Fibroblast of upper back skin (primary cell): Measurements from ENCODE around the gene ZSCAN5B.
A peak's percentile ranks its signal among the peaks of the same experiment; 100 is the strongest.
"Not testable (repeated sequence)": the region's sequence is repeated elsewhere in the genome, so short reads cannot be mapped to it uniquely, and the experiment has no call there.

Experiments
- DNase-seq: peaks from one replicate; pipeline ENCODE4 v3.0.0-alpha.2; 2013

ZSCAN5B gene, protein sequence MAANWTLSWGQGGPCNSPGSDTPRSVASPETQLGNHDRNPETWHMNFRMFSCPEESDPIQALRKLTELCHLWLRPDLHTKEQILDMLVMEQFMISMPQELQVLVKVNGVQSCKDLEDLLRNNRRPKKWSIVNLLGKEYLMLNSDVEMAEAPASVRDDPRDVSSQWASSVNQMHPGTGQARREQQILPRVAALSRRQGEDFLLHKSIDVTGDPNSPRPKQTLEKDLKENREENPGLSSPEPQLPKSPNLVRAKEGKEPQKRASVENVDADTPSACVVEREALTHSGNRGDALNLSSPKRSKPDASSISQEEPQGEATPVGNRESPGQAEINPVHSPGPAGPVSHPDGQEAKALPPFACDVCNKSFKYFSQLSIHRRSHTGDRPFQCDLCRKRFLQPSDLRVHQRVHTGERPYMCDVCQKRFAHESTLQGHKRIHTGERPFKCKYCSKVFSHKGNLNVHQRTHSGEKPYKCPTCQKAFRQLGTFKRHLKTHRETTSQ

DNA sequence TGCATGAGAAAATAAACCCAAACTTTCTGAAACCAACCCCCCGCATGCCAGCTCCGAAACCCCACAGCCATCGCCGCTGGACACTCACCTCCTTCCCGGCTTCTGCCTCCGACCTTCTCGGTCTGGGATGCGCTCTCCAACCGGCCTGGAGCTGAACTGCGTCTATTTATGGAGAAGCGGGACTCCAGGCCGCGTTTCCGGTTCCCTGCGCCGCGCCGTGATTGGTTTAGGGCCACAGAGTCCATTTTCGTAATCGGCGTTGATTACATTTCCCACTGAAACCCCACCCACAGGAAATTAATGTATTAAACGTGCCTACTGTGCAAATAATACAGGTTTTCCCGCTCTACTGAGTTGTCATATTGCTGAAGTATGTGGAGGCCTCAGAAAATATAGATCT, at the start of gene ZSCAN5B:
Gene ZSCAN5B, minus strand, starts transcription at position 138 of the 400 bp plus-strand sequence. CDS start 4,731 bp downstream, outside the sequence.
- not testable (repeated sequence) for DNase-seq

DNA sequence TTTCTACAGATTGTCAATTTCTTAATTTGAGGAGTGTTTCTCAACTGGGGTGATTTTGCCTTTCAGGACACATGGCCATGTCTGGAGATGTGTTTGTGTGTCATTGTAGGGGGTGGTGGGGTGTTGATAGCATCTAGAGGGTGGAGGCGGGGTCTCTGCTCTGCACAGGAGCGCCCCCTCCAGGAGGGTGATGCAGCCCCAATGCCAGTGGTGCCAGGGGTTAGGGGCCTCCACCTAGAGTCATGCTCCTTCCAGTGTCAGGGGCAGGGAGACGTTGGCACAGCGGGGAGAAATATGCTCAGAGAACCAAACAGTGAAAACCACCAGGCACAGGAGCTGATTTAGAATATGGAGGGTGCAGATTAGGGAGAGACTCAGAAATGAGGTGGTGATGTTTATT, 48.2 kb upstream of the ZSCAN5B start:
- not testable (repeated sequence) for DNase-seq

DNA sequence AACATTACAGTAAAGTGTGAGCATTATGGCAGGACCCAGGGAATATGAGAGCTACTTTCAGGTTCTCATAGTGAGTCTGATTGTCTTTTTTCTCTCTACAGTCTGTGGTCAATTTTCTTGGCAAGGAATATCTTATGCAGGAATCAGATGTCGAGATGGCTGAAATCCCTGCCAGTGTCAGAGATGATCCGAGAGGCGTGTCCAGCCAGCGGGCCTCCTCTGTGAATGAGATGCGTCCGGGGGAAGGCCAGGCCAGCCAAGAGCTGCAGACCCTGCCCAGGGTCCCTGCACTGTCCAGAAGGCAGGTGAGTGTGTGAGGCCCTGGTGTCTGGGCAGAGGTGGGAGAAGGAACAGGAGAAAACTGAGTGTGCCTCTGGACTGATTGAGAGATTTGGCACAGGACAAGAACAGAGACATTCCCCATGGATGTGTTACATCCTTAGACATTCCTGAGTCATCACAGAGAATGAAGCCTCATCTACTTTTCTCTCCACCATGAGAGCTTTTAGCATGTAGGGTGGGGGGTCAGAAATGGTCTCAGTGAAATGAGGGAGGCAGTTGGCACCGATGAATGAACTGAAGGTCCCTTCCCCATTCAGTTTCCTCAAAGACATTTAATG, 47.6 kb upstream of the ZSCAN5B start:
- DNase-seq = peak; percentile 51

DNA sequence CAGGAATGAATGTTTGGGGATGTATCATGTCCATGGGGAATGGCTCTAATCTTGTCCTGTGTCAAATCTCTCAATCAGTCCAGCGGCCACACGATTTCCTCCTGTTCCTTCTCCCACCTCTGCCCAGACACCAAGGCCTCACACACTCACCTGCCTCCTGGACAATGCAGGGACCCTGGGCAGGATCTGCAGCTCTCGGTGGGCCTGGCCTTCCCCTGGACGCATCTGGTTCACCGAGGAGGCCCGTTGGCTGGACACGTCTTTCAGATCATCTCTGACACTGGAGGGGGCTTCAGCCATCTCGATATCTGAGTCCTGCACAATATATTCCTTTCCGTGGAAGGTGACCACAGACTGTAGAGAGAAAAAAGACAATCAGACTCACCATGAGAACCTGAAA, 25.9 kb upstream of the ZSCAN5B start:
- DNase-seq = no peak

DNA sequence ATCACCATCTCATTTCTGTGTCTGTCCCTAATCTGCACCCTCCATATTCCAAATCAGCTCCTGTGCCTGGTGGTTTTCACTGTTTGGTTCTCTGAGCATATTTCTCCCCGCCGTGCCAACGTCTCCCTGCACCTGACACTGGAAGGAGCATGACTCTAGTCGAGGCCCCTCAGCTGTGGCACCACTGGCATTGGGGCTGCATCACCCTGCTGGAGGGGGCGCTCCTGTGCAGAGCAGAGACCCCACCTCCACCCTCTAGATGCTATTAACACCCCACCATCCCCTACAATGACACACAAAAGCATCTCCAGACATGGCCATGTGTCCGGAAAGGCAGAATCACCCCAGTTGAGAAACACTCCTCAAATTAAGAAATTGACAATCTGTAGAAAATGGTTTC, 25.3 kb upstream of the ZSCAN5B start:
- DNase-seq = no peak

DNA sequence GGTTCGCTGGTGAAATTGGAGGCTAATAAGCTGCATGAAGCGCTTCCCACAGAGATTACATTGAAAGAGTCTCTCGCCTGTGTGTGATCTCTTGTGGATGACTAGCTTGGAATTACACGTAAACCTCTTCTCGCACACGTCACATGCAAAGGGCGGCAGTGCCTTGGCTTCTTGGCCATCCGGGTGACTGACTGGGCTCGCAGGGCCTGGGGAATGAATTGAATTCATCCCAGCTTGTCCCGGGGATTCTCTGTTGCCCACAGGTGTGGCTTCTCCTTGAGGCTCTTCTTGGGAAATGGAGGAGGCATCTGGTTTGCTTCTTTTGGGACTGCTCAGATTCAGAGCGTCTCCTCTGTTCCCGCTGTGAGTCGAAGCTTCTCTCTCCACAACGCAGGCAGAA, 24.3 kb upstream of the ZSCAN5B start:
- DNase-seq = no peak

DNA sequence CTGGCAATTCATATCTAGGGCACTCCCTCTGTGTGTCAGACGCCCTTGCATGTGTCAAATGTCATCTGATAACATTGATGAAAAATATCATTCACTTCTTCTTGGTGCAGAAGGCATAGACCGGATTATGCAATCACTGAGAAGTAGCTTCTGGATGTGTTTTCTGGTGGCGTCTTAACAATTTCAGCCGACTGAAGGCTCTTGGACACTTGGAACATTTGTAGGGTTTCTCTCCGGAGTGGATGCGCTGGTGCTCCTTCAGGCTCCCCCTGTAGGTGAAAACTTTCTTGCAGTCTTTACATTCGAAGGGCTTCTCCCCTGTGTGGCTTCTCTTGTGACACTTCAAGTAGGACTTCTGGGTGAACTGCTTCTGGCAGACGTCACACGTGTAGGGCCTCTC, 23.9 kb upstream of the ZSCAN5B start:
- DNase-seq = not testable (repeated sequence)

DNA sequence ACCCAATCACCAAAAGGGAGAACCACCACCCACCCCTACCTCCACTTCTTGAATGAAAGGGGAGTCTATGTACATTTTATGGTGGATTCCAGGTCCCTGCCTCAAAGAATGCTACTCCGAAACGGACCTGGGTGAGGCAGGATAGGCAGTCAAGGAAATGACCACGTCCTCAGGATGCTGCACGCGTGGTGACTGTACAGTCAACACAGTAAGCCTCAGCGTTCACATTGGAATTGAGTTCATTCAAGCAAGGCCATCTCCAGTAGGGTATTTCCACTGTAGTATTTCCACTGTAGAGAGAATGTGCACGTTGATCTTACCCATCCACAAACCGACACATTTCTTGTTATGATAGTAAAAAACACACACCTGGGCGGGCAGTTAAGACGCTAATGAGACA, 21.4 kb upstream of the ZSCAN5B start:
- DNase-seq = no peak

DNA sequence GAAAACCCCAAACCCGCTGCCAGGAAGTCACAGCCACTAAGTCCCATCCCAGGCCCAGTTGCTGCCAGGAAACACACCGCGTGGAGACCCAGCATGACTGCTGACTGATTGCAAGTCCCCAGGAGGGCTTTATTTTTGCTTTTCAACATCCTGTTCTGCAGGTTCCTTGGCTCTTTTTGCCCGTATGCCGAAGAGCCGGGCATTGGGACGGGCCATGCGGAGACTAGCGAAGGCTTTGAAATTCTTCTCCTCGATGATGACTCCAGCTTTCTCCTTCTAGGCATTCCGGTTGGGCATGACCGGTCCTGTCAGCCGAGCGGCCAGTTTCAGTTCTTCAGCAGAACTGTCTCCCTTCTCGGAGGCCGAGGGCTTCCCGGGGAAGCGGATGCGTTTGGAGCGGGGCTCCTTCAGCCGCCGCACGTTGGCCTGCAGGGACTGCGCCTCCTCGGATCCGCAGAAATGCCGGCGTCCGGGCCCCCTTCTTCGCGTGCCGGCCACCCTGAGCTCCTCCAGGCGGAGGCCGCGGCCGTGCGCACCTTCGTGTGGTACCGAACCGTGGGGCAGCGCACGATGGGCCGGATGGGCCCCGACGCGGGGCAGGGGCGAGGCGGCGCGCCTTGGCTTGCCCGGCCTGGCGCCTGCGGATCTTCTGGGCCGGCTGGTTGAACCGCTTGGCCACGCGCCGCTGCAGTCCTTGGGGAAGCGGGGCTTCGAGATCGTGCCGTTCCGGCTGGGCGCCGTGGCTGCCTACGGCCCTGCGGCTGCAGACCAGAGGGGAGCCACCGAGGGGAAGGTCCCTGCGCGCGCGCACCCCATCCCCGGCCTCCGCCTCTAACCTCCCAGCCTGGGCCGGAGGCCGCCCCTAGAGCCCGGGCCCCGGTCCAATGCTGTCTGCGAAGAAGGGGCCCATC, 19.7 kb upstream of the ZSCAN5B start:
- DNase-seq = peak; percentile 11

DNA sequence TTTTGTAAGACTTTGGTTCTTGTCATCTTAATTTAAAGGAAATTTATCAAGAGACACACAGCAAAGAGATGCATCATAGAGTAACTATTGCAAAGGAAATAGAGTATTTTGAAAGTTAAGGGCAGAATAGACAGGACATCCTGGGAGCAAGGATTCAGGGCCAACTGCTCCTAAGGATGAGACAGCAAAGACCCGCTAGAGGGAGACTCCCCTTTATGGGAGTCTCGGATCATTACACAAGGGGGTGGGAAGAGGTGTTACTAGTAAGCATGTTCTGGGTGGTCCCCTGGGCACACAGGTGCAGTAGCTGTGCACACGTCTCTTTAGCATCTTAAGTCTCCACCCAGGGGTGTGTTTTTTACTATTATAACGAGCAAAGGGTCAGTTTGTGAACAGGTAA, 14.1 kb upstream of the ZSCAN5B start:
- no peak for DNase-seq

DNA sequence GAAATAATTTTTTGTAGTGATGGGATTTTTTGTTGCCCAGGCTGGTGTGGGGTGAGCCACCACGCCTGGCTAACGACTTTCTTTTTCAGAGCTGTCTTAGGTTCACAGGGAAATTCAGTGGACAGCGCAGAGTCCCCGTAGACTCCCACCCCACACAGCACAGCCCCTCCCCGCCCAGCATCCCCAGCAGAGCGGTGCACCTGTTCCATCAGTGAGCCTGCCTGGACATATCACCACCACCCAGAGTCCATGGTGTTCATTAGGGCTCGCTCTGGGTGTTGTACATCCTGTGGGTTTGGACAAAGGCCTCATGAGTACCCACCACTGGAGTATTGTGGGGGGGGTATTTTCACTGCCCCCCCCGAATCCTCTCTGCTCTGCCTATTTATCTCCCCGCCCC, 12.5 kb upstream of the ZSCAN5B start:
- not testable (repeated sequence) for DNase-seq

DNA sequence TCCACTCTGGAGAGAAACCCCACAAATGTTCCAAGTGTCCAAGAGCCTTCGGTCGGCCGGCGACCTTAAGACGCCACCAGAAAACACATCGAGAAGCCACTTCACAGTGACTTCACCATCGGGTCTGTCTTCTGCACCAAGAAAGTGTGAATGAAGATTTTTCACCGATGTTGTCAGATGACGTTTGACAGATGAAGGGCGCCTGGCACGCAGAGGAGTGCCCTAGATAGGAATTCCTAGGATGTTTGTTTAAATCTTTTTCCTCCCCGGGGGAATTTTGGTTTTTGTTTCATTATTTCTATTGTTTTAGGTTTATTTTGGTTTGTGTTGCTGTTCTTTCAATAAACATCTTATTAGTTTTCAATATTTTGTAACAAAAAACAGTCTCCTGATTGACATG, 11.5 kb upstream of the ZSCAN5B start:
- no peak for DNase-seq

DNA sequence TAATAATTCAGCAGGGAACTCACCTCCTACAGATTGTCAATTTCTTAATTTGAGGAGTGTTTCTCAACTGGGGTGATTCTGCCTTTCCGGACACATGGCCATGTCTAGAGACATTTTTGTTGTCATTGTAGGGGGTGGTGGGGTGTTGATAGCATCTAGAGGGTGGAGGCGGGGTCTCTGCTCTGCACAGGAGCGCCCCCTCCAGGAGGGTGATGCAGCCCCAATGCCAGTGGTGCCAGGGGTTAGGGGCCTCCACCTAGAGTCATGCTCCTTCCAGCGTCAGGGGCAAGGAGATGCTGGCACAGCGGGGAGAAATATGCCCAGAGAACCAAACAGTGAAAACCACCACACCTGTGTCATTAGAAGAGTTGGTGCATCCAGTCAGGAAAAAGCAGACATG, 10.0 kb upstream of the ZSCAN5B start:
- not testable (repeated sequence) for DNase-seq

DNA sequence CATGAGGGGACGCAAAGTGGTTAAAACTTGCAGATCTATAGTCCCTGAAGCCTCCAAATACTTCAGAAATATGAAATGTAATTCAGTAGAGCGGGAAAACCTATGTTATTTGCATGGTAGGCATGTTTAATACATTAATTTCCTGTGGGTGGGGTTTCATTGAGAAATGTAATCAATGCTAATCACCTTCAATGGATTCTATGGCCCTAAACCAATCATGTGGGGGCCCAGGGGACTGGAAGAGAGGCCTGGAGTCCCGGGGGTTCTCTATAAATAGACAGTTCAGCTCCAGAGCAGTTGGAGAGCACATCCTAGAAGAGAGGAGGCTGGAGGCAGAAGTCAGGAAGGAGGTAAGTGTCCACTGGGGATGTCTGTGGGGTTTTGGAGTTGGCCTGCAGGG, 4.4 kb upstream of the ZSCAN5B start, which contains the start of gene ZSCAN5C:
Gene ZSCAN5C, plus strand, starts transcription at position 301 of the 400 bp plus-strand sequence. CDS start 3,641 bp downstream, outside the sequence.
- no peak for DNase-seq

DNA sequence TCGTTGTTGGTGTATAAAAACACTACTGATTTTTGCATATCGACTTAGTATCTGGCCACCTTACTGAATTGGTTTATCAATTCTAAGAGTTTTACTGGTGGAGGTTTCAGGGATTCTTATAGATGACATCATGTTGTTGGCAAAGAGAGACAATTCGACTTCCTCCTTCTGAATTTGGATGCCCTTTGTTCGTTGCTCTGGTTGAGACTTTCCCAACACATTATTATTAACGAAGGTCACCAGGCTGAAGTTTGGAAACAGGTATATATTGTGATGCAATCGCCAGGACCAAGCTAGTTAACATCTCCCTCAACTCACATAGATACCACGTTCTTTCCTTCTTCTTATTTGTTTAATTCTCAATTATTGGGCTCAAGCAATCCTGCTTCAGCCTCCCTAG, 2.1 kb upstream of the ZSCAN5B start:
- no peak for DNase-seq

DNA sequence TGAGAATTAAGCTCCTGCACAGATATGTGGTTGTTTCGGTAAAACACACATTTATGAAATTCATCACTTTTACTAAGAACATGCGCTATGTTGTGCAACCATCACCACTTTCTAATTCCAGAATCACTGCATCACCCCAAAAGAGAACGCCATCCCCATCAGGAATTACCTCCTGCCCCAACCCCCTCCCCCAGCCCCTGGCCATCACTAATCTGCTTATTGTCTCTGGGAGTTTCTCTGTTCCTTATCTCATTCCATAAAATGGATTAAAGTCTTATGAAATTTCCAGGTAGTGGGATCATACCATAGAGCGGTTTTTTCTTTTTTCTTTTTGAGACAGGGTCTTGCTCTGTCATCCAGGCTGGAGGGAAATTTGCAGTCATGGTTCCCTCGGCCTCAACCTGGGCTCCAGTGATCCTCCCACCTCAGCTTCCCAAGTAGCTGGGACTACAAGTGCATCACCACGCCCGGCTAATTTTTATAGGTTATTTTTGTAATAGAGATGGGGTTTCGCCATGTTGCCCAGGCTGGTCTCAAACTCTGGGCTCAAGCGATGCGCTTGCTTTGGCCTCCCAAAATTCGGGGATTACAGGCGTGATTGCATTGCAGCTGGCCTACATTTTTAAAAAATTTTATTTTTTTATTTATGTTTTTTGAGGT, 3.5 kb downstream of the ZSCAN5B start:
- DNase-seq = no peak

DNA sequence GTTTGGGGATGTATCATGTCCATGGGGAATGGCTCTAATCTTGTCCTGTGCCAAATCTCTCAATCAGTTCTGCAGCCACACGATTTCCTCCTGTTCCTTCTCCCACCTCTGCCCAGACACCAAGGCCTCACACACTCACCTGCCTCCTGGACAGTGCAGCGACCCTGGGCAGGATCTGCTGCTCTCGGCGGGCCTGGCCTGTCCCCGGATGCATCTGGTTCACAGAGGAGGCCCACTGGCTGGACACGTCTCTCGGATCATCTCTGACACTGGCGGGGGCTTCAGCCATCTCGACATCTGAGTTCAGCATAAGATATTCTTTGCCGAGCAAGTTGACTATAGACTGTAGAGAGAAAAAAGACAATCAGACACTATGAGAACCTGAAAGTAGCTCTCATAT, 5.9 kb downstream of the ZSCAN5B start:
- no peak for DNase-seq

DNA sequence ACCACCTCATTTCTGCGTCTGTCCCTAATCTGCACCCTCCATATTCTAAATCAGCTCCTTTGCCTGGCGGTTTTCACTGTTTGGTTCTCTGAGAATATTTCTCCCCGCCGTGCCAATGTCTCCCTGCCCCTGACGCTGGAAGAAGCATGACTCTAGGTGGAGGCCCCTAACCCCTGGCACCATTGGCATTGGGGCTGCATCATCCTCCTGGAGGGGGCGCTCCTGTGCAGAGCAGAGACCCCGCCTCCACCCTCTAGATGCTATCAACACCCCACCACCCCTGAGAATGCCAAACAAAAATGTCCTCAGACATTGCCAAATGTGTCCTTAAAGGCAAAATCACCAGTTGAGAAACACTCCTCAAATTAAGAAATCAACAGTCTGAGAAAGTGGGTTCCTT, 6.5 kb downstream of the ZSCAN5B start:
- no peak for DNase-seq

DNA sequence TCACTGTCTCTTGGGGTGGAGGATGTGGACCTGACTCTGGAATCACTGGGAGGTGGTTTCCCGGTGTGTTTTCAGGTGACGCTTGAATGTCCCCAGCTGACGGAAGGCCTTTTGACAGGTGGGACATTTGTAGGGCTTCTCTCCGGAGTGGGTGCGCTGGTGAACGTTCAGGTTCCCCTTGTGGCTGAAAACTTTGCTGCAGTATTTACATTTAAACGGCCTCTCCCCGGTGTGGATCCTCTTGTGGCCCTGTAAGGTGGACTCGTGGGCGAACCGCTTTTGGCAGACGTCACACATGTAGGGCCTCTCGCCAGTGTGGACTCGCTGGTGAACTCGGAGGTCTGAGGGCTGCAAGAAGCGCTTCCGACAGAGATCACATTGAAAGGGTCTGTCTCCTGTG, 7.8 kb downstream of the ZSCAN5B start:
- DNase-seq = no peak

DNA sequence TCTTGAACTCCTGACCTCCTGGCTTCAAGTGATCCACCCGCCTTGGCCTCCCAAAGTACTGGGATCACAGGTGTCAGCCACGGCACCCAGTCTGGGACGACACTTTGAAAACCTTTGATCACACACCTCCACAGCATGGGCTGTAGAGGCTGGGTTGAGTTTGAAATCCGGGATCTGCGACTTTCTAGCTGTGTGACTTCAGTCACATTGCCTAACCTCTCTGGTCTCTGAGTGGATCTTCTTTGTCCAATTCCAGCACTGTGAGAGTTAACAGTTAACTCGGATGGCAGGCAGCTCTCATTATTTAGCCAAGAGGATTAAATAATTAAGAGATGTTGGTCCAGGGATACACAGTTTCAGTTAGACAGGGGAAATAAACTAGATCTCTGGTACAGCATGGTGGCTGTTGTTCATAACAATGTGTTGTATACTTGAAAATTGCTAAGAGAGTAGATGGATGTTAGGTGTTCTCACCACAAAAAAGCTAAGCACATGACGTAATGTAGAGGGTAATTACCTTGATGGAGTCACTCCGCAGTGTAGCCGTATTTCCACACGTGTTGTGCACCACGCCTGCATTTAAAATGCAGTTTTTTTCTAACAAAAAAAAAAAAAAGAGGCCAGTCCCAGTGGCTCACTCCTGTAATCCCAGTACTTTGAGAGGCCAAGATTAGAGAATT, 19.9 kb downstream of the ZSCAN5B start:
- DNase-seq = no peak

DNA sequence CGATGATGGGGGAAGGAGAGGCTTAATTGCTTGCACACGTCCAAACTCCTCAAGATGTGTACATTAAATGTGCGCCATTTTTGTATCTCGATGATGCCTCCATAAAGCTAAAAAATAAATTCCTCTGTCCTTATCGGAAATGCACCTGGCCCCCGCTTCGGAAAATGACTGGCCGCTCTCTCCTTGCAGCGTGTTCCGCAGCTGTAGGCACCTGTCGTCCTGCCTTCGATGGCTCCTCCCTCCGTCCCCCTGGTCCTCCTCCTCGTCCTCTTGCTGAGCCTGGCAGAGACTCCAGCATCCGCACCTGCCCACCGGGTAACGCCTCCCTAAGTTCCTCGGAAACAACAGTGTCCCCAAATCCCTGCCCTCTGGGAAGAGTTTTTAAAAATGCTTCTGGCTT, 20.7 kb downstream of the ZSCAN5B start:
- DNase-seq = no peak

DNA sequence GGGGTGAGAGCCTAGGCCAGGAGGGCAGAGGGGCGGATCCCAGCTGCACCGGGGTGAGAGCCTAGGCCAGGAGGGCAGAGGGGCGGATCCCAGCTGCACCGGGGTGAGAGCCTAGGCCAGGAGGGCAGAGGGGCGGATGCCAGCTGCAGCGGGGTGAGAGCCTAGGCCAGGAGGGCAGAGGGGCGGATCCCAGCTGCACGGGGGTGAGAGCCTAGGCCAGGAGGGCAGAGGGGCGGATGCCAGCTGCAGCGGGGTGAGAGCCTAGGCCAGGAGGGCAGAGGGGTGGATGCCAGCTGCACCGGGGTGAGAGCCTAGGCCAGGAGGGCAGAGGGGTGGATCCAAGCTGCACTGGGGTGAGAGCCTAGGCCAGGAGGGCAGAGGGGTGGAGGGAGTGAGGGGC, 21.3 kb downstream of the ZSCAN5B start:
- not testable (repeated sequence) for DNase-seq
